Left ventricle myocardium inferior (tissue), 1 donor: ENCODE results near the gene PIEZO2. TPM values are rescaled to one million over a fixed set of nuclear protein-coding genes. Genes with fewer than 3 reads are reported as not detected.

Experiments
- DNase-seq: peaks from one replicate; pipeline ENCODE4 v3.0.0-alpha.2; 2020
- H3K27ac ChIP-seq: fragments of 200-600 bp; replicated peaks from 2 replicates; pipeline ENCODE4 v1.8.0; 2021
- H3K27me3 ChIP-seq: fragments of 200-600 bp; 2 replicates; pipeline ENCODE4 v1.8.0; 2021; ENCODE audit warnings: low read depth
- H3K36me3 ChIP-seq: fragments of 200-600 bp; 2 replicates; pipeline ENCODE4 v1.8.0; 2021
- H3K4me1 ChIP-seq: fragments of 200-600 bp; 2 replicates; pipeline ENCODE4 v1.8.0; 2021
- H3K4me3 ChIP-seq: fragments of 200-600 bp; 2 replicates; pipeline ENCODE4 v1.8.0; 2021; ENCODE audit warnings: mild to moderate bottlenecking, moderate library complexity
- H3K9me3 ChIP-seq: fragments of 200-600 bp; replicated peaks from 2 replicates; pipeline ENCODE4 v1.8.0; 2021
- CTCF ChIP-seq: fragments of 200-600 bp; IDR thresholded peaks from 2 replicates; pipeline ENCODE4 v1.8.0; 2021; ENCODE audit warnings: antibody characterized with exemption, mild to moderate bottlenecking, borderline replicate concordance
- intact Hi-C: fragments of 100-400 bp; cut with micrococcal nuclease; formaldehyde crosslinking; loops from one replicate; pipeline ENCODE4 v1.11.0; 2022
- total RNA-seq: library from RNA; stranded (reverse); fragmentation: NEBNext Ultra II Directional; extraction: Animal tissue kit (Norgen Biotek cat#: 25700); gene quantifications from one replicate; pipeline ENCODE4 v1.2.1, GENCODE V29; 2021
- donor health status: DM: no; HTN: yes; CAD: no; lungs with severe emphysema.

The PIEZO2 gene
- total RNA-seq, 1 donor from 2014 or later = 0.33 TPM

GRCh38 chr18:11035376-11035775 is 114.0 kb downstream of the PIEZO2 start:
- DNase-seq = no peak
- TF ChIP-seq CTCF = no peak
- Histone ChIP-seq H3K4me1 (no peaks in the 10 kb centered on the region), H3K36me3 (no peaks in the 10 kb centered on the region), H3K27me3 (peaks cover 9% of the 10 kb centered on the region), H3K27ac (no peak overlapping the region), H3K4me3 (no peak overlapping the region), H3K9me3 (no peaks in the 10 kb centered on the region)
- intact Hi-C loops = no loop called here

- H3K36me3 ChIP-seq = no peaks in the 10 kb centered on the region
- no peak overlapping the region for H3K4me3 ChIP-seq
- H3K4me1 ChIP-seq = no peaks in the 10 kb centered on the region
- DNase-seq = no peak
- intact Hi-C loops = no loop called here
- TF ChIP-seq CTCF = no peak
- H3K27ac ChIP-seq = no peak overlapping the region
- peaks cover 4% of the 10 kb centered on the region for H3K27me3 ChIP-seq
- H3K9me3 ChIP-seq = no peaks in the 10 kb centered on the region
Measured at GRCh38 chr18:11034884-11035283, 114.5 kb downstream of the PIEZO2 start.

- TF ChIP-seq CTCF = no peak
- intact Hi-C loops = no loop called here
- H3K4me1 ChIP-seq = no peaks in the 10 kb centered on the region
- no peak for DNase-seq
- no peaks in the 10 kb centered on the region for H3K36me3 ChIP-seq
- H3K27ac ChIP-seq = no peak overlapping the region
- no peaks in the 10 kb centered on the region for H3K9me3 ChIP-seq
- H3K4me3 ChIP-seq = no peak overlapping the region
- H3K27me3 ChIP-seq = peaks cover 2% of the 10 kb centered on the region
Measured at GRCh38 chr18:11033503-11033902, 115.9 kb downstream of the PIEZO2 start.

GRCh38 chr18:11031966-11032365 is 117.4 kb downstream of the PIEZO2 start:
- no peaks in the 10 kb centered on the region for H3K36me3 ChIP-seq
- DNase-seq = no peak
- TF ChIP-seq CTCF = no peak
- intact Hi-C loops = no loop called here
- no peak overlapping the region for H3K4me3 ChIP-seq
- H3K4me1 ChIP-seq = no peaks in the 10 kb centered on the region
- H3K27me3 ChIP-seq = peaks cover 4% of the 10 kb centered on the region
- no peaks in the 10 kb centered on the region for H3K9me3 ChIP-seq
- no peak overlapping the region for H3K27ac ChIP-seq

GRCh38 chr18:11029021-11029420 is 120.3 kb downstream of the PIEZO2 start:
- H3K27me3 ChIP-seq = peaks cover 5% of the 10 kb centered on the region
- intact Hi-C loops = no loop called here
- no peak overlapping the region for H3K27ac ChIP-seq
- no peaks in the 10 kb centered on the region for H3K4me1 ChIP-seq
- no peak for DNase-seq
- no peak overlapping the region for H3K4me3 ChIP-seq
- no peaks in the 10 kb centered on the region for H3K36me3 ChIP-seq
- TF ChIP-seq CTCF = no peak
- H3K9me3 ChIP-seq = no peaks in the 10 kb centered on the region

GRCh38 chr18:11027862-11028261 is 121.5 kb downstream of the PIEZO2 start:
- no peaks in the 10 kb centered on the region for H3K9me3 ChIP-seq
- intact Hi-C loops = no loop called here
- no peak for DNase-seq
- H3K27ac ChIP-seq = no peak overlapping the region
- no peaks in the 10 kb centered on the region for H3K4me1 ChIP-seq
- no peak for TF ChIP-seq CTCF
- H3K4me3 ChIP-seq = no peak overlapping the region
- peaks cover 9% of the 10 kb centered on the region for H3K27me3 ChIP-seq
- H3K36me3 ChIP-seq = no peaks in the 10 kb centered on the region
